Measurements from ENCODE around the gene SAPCD1.

DNA sequence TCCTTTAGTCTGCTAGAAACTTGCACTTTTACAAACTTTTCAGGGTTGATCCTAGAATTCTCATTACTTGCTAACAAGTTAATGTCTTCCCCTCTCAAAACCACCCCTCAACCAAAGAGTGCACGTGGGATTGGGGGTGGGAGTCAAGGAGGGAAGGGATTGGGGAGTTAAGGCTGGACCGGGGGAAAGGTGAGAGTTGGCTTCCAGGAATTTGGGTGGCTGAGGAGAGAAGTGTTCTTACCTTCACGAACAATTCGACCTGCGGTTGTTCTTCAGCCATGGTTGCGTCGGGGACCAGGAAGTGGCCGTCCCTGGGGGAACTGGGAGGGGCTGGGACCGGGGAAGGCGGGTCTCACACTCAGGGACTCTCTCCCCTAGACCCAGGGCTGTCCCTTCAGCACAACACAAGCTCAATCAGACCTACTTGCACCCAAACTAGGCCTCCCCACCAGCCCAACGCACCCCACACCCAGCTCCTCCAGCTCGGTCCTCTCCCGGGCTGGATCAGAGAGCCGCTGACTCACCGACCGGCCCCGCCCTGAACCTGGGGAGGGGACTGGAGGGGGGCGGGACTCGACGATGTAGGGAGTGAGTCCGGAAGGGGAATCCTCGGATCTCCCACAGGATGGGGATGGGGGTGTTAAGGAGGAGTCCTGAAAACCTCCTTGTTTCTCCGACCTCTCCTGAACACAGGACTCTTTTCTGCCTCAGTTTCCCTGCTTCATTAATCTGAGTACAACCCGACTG is 26.3 kb upstream of the SAPCD1 start, which contains the start of gene CLIC1:
- TF ChIP-seq EZH2 (IDR thresholded peaks at IDR 0.05; ENCODE audit: insufficient read depth, poor library complexity, severe bottlenecking), result no peak
- TF ChIP-seq EZH2phosphoT487 (IDR thresholded peaks at IDR 0.05; ENCODE audit: insufficient read depth, low read depth), result no peak
